ENCODE results near the gene SPATA16.
"Not testable (repeated sequence)": the region's sequence is repeated elsewhere in the genome, so short reads cannot be mapped to it uniquely, and the experiment has no call there.

Gene SPATA16

DNA sequence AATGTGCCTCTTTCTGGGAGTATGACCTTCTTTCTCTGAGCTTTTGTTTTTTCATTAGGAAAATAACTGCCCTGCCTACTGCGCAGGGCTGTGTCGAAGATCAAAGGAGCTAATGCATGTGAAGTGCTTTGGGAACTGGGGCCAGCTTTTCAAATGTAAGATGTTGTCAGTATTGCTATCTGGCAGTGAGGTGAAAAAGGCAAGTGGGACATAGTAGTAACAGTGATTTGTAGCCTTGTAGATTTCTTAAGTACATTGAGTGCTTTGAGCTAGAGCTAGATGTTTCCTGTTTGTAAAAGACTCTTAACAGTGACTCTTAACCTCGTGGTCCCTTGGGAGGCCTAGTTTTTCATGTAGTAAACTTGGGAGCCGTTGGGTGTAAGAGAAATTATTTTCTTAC is 264.0 kb downstream of the SPATA16 start:
- no peak for DNase-seq (ENCODE audit: low spot score)

- no peak for DNase-seq (ENCODE audit: low spot score)
These were observed 264.7 kb downstream of the SPATA16 start for GRCh38 chr3:172876297-172876696.

DNA sequence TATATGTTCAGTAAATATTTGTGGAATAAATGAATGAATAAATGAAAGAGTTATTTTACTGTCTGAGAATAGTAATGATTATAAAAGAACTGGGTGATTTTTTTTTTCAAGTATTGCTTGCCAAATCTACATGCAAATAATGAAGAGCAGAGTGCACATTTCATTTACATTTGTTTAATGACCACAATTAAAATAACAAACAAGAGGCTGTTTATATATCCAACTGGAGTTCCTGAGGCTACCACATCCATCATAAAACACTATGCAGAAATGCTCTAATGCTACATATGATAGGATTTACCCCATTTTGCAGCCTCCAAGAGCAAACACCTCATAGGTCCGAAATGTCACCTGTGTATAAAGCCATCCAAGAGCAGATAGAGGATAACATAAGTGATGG is 266.0 kb downstream of the SPATA16 start:
- DNase-seq (ENCODE audit: low spot score): no peak

DNA sequence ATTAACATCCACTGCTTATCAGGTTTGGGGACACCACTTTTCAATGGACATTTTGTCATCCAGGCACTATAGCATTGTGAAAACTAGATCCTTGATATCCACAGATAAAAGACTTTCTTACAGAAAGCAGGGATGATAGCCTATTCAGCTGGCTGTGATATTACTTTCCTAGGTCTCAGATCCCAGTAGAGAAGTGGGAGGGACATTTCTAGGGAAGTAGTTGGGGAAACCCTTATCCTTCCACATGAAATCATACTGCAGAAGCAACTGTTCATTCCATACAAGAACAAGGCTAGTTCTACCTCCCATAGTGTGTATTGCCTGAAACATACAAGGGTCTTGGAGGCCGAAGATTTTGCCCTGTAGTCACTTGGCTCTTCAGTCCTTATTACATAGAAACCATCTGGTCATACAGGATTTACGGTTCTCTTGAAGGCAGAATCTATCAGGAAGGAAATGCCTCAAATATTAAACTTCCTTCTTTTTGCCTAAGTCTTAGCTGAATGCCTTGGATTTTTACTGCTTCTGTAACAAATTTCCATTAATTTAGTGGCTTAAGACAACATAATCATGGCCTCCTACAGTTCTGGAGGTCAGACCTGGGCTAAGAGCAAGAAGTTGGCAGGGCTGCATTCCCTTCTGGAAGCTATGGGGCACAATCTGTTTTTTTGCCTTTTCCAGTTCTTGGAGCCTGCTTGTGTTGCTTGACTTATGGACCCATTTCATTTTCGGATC is 271.1 kb downstream of the SPATA16 start:
- no peak for DNase-seq (ENCODE audit: low spot score)

GRCh38 chr3:172869368-172869771 is 271.7 kb downstream of the SPATA16 start:
- DNase-seq (ENCODE audit: low spot score): no peak

DNA sequence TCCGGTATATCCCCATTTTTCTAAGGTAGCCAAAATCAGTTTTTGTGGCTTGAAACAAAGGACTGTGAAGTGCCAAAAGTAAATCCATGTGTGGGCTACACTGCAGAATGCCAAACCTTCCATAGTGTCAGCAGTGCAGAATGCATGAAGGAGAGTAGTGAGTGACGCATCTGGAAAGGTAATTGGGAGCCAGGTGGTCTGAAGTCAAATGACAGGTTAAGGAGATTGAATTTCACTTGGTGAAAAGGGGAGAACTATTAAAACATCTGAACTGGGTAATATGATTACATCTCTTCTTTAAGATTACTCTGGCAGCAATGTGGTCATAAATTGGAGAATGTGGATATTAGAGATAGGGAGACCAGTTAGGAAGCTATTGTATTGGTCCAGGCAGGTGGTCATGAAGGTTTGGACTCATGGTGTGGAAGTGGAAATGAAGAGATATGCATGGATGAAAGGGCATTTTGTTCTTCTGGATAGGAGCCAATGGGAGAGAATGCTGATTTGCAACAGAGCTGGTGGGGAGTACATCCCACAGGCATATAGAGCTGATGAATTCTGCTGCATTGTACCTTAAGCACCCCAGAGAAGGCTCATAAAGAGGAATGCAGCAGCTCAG is 272.3 kb downstream of the SPATA16 start:
- no peak for DNase-seq (ENCODE audit: low spot score)

DNA sequence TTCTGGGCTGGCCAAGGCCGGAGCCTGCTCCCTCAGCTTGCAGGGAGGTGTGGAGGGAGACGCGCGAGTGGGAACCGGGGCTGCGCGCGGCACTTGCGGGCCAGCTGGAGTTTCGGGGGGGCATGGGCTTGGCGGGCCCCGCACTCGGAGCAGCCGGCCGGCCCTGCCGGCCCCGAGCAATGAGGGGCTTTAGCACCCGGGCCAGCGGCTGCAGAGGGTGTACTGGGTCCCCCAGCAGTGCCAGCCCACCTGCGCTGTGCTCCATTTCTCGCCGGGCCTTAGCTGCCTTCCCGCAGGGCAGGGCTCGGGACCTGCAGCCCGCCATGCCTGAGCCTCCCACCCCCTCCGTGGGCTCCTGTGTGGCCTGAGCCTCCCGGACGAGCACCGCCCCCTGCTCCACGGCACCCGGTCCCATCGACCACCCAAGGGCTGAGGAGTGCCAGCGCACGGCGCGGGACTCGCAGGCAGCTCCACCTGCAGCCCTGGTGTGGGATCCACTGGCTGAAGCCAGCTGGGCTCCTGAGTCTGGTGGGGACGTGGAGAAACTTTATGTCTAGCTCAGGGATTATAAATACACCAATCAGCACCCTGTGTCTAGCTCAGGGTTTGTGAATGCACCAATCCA is 274.2 kb downstream of the SPATA16 start:
- DNase-seq (ENCODE audit: low spot score): not testable (repeated sequence)

GRCh38 chr3:172859041-172859440 is 282.0 kb downstream of the SPATA16 start:
- DNase-seq (ENCODE audit: low spot score): no peak

DNA sequence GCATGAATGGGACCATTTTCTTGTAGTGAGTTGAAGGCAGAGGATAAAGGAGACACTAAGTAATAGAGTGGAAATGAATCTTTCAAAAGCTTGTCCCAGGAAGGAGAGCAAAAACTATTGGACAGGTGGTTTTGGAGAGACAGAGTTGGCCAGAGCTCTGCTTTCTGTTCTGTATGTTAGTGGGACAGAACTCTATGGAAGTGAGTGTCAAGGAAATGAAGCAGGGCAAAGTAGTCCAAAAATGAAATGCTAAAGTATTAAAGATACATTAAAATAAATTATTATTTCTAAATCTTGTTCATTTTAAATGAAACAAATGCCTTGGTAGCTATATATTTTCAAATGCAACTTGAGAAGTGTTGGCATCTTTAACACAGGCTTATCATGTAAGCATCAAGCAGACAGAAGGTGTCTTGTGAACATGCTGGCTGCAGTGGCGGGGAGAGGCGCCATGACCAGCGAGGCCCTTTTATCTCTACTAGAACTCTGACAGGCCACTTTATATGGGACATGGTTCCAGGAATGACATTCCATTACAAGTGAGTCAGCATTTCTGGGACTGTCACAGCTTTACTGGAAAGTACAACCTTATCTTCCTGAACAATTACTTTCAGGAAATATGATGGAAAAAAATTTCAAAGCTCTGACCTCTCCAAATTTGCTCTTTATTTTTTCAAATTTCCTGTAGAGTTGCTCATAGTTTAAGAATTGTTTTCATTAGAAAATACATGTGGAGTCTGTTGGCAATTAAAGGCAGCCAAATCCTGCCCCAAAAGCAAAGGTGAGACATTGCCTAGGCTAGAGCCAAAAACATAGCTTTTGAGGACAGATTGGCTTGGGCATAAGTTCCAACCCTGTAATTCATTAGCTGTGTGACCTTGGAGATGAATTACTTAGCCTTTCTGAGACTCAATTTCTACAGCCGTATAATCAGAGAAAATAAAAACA is 284.0 kb downstream of the SPATA16 start:
- DNase-seq (ENCODE audit: low spot score): no peak

DNA sequence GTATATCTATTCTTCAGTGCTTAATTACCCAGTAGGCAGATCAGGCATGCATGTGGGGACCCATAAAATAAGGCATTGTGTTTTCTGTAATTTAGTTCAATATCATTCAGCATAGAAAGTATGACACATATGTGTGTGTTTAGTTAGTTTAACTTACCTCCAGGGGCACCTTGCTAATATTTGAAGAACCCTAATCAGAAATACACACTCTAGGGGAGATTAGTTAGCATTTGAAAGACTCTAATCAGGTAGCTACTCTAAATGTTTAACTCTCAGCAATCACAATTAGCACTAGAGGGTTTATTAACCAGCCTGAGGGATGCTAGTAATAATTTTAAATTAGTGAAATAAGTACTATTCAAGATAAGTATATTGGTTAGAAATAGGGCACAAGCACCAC is 286.0 kb downstream of the SPATA16 start:
- no peak for DNase-seq (ENCODE audit: low spot score)

GRCh38 chr3:172853921-172854666 is 286.9 kb downstream of the SPATA16 start:
- DNase-seq (ENCODE audit: low spot score): no peak

GRCh38 chr3:172853005-172853404 is 288.0 kb downstream of the SPATA16 start:
- DNase-seq (ENCODE audit: low spot score): no peak

- no peak for DNase-seq (ENCODE audit: low spot score)
These were observed 292.1 kb downstream of the SPATA16 start for GRCh38 chr3:172848910-172849309.

GRCh38 chr3:172847292-172847691 is 293.7 kb downstream of the SPATA16 start:
- DNase-seq (ENCODE audit: low spot score): no peak

- no peak for DNase-seq (ENCODE audit: low spot score)
These were observed 294.3 kb downstream of the SPATA16 start for GRCh38 chr3:172846706-172847105.

DNA sequence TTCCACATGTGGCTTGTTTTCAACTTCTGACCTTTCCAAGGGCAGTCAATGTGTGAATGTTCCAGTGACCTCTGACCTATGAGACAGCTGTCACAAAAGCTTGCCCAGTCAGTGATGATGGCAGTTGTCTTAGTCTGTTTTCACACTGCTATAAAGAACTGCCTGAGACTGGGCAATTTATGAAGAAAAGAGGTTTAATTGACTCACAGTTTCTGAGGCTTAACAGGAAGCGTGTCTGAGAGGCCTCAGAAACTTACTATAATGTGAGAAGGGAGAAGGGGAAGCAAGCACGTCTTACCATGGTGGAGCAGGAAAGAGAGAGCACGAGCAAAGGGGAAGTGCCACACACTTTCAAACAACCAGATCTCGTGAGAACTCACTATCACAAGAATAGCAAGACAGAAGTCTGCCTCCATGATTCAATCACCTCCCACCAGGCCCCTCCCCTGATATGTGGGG is 294.9 kb downstream of the SPATA16 start:
- DNase-seq (ENCODE audit: low spot score): no peak

GRCh38 chr3:172844428-172844827 is 296.6 kb downstream of the SPATA16 start:
- DNase-seq (ENCODE audit: low spot score): no peak

DNA sequence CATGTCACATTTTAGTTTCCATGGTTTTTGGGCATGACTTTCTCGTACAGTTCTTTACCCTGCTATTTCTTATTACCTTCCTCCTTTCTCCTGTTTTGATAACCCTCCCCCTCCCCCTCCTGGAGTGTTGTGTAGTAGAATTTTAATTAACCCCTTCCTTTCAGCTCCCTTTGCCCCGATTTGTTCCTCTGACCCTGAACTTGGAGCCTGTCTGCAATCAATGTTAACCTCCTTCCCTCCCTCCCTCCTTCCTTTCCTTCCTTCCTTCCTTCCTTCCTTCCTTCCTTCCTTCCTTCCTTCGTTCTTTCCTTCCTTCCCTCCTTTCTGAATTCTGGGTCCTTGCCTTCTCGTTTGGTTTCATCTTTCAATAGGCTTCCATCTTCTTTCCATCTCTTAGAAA is 300.1 kb downstream of the SPATA16 start:
- no peak for DNase-seq (ENCODE audit: low spot score)

DNA sequence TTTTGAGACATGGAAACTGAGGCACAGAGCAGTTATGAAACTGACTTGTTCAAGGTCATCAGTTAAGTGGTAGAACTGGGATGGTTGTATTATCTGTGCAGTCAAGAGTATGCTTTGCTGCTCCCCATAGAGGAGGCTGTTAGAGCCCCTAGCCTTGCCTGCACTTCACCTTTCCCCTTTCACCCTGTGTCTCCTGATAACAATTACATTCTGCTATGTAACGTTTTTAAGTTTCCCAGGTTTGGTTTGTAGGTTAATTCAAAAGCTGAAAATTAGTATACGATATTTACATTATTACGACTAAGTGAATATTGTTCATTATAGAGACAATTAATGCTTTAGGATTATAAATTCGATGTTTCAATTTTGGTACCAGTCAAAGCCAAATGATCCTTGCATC is 300.6 kb downstream of the SPATA16 start:
- DNase-seq (ENCODE audit: low spot score): no peak

DNA sequence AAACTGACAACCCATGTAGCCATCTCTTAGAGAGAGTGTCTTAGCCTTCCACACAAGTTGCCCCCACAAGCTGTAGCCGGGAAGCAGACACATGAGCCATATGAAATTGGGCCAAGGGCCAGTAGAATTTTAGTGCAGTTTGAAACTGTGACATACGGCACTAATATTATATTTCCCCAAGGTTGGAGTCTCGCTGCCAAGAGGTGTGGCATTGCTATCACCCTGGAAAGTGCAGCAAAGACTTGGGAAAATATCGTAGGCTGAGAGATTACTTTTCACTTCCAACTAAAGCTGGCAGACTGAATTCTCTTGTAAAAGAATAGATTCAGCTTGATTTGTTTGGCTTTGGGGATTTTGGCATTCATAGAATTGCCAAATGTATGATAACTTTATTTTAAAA is 301.4 kb downstream of the SPATA16 start:
- no peak for DNase-seq (ENCODE audit: low spot score)

All from AG08396 (cell line).